Left lung (tissue), 10 donors: ENCODE results near the gene GRIN2C. TPM values are rescaled to one million over a fixed set of nuclear protein-coding genes. Genes with fewer than 3 reads are reported as not detected.

Experiments used
- ATAC-seq: fragments of 200-7000 bp; cut with Tn5 transposase; one replicate; pipeline ENCODE4 v1.9.1; 2020; ENCODE audit warnings: moderate library complexity
- DNase-seq, 4 donors: peaks; one replicate each; pipeline ENCODE4 v3.0.0-alpha.2; 2013 to 2020
- H3K27ac ChIP-seq, 2 donors: fragments of 200-600 bp; sonication (generic) in 1 of 2; one replicate each; pipeline versions ENCODE4 v1.5.0 to v1.8.0; 2020 to 2021
- H3K27me3 ChIP-seq, 2 donors: fragments of 200-600 bp; sonication (generic) in 1 of 2; one replicate each; pipeline versions ENCODE4 v1.5.0 to v1.8.0; 2020 to 2021
- H3K36me3 ChIP-seq, 2 donors: fragments of 200-600 bp; sonication (generic) in 1 of 2; one replicate each; pipeline versions ENCODE4 v1.5.0 to v1.8.0; 2020 to 2021
- H3K4me1 ChIP-seq, 2 donors: fragments of 200-600 bp; one replicate each; pipeline ENCODE4 v1.8.0; 2021
- H3K4me3 ChIP-seq, 2 donors: fragments of 200-600 bp; sonication (generic) in 1 of 2; one replicate each; pipeline versions ENCODE4 v1.5.0 to v1.8.0; 2020 to 2021; ENCODE audit warnings: mild to moderate bottlenecking in 1 of 2
- H3K9me3 ChIP-seq, 2 donors: fragments of 200-600 bp; sonication (generic) in 1 of 2; one replicate each; pipeline versions ENCODE4 v1.5.0 to v1.8.0; 2020 to 2021
- CTCF ChIP-seq, 2 donors: fragments of 200-600 bp; sonication (generic) in 1 of 2; IDR thresholded peaks; one replicate each; pipeline versions ENCODE4 v1.5.0 to v1.8.0; 2021; ENCODE audit warnings: antibody characterized with exemption in 2 of 2
- intact Hi-C, 2 donors: fragments of 100-400 bp; cut with DNase I; formaldehyde crosslinking; loops; one replicate each; pipeline versions ENCODE4 v1.11.2 to v1.14.2; 2022
- polyA plus RNA-seq, 6 donors: library from polyadenylated mRNA; unstranded; fragments of 120-200 nt; gene quantifications; one replicate each; pipeline ENCODE4 v1.2.1, GENCODE V29; 2013; ENCODE audit not compliant: insufficient read length in 6 of 6
- total RNA-seq, 2 donors: library from RNA; stranded (reverse); fragmentation: NEBNext Ultra II Directional; extraction: Animal tissue kit (Norgen Biotek cat#: 25700); gene quantifications; one replicate each; pipeline ENCODE4 v1.2.1, GENCODE V29; 2021
- donor health status: DM: no; HTN: yes; CAD: no.
- donor health status: DM: no; HTN: no; CAD: no.

The GRIN2C gene
- total and polyA plus RNA-seq, 8 donors, result 0.15 to 0.43 (median 0.26) TPM; not detected in 1

- Histone ChIP-seq H3K4me1 (no peaks in the 10 kb centered on the region), H3K36me3 (peaks cover 0 to 85% of the 10 kb centered on the region in 2 donors), H3K27me3 (no peaks in the 10 kb centered on the region), H3K27ac (no peak overlapping the region), H3K9me3 (no peaks in the 10 kb centered on the region), H3K4me3 (no peak overlapping the region)
- ATAC-seq (no peak), DNase-seq (no peak)
- intact Hi-C loops, result no loop called here
- no peak for TF ChIP-seq CTCF (IDR thresholded peaks at IDR 0.05)
Observed at GRCh38 chr17:74821655-74822334, 37.9 kb downstream of the GRIN2C start.

GRCh38 chr17:74819801-74820436 is 39.8 kb downstream of the GRIN2C start:
- no peak for ATAC-seq
- no peak overlapping the region for H3K4me3 ChIP-seq
- no peak for DNase-seq
- no peak overlapping the region for H3K27ac ChIP-seq
- intact Hi-C loops, result no loop called here
- TF ChIP-seq CTCF (IDR thresholded peaks at IDR 0.05), result no peak
- no peaks in the 10 kb centered on the region for H3K4me1 ChIP-seq
- peaks cover 0 to 69% of the 10 kb centered on the region in 2 donors for H3K36me3 ChIP-seq
- H3K27me3 ChIP-seq, result no peaks in the 10 kb centered on the region
- no peaks in the 10 kb centered on the region for H3K9me3 ChIP-seq

GRCh38 chr17:74818291-74818938 is 41.3 kb downstream of the GRIN2C start:
- Histone ChIP-seq H3K27ac (no peak overlapping the region), H3K4me1 (peaks cover 0 to 8% of the 10 kb centered on the region in 2 donors), H3K36me3 (peaks cover 0 to 57% of the 10 kb centered on the region in 2 donors), H3K27me3 (no peaks in the 10 kb centered on the region), H3K9me3 (no peaks in the 10 kb centered on the region), H3K4me3 (no peak overlapping the region)
- TF ChIP-seq CTCF (IDR thresholded peaks at IDR 0.05), result no peak
- intact Hi-C loops, result no loop called here
- ATAC-seq (no peak), DNase-seq (no peak)

- ATAC-seq, result no peak
- H3K4me1 ChIP-seq, result peaks cover 0 to 21% of the 10 kb centered on the region in 2 donors
- H3K4me3 ChIP-seq, result no peak overlapping the region
- TF ChIP-seq CTCF (IDR thresholded peaks at IDR 0.05), result no peak
- peaks cover 0 to 48% of the 10 kb centered on the region in 2 donors for H3K36me3 ChIP-seq
- H3K27me3 ChIP-seq, result no peaks in the 10 kb centered on the region
- intact Hi-C loops, result no loop called here
- DNase-seq, result no peak
- no peaks in the 10 kb centered on the region for H3K9me3 ChIP-seq
- no peak overlapping the region for H3K27ac ChIP-seq
Observed at GRCh38 chr17:74816905-74817620, 42.6 kb downstream of the GRIN2C start.
